HG03280 (cell line): ENCODE data around the gene CAPN8.

Experiments
- ATAC-seq: cut with Tn5 transposase; IDR thresholded peaks from one replicate; pipeline ENCODE4 v1.9.1; 2021; ENCODE audit warnings: mild to moderate bottlenecking, moderate library complexity; ENCODE audit not compliant: unreplicated experiment

CAPN8 gene

DNA sequence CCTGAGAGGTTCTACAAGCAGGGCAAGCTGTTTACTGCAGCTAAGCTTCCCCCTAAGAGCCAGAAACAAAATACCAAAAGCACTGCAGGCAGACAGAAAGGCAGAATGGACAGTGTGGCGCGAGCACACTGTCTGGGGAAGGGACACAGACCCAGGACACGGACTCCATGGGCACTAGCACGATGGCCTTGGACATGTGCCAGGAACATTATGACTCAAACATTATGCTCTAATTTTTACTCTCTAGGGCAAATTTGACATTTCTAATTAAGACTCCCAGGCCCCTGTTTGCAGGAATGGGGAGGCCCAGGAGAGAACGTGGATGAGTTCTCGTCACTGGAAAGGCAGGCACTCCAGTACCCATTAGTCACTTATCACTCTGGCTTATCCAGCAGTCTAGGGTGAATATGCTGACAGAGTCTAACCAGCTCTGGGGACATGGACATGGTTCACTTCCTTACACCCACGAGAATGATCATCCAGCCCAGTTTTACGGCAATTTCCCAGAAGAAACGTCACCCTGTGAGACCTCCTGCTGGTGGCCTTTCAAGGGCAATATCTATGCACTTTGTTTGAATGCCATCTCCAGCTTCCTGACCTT is 45.1 kb downstream of the CAPN8 start:
- ATAC-seq, result no peak

DNA sequence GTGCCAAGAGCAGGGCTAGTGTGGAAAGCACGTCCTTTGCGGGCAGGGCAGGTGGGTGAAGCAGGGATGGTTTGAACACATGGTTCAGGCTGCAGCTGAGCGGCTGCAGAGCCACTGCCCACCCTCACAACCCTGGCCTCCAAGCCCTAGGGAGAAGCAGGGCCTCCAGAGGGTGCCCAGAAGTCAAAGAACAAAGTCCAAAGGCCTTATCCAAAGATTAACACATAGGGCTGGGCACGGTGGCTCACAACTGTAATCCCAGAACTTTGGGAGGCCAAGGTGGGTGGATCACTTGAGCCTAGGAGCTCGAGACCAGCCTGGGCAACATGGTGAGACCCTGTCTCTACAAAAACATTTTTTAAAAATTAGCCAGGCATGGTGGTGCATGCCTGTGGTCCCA is 46.8 kb downstream of the CAPN8 start:
- no peak for ATAC-seq

DNA sequence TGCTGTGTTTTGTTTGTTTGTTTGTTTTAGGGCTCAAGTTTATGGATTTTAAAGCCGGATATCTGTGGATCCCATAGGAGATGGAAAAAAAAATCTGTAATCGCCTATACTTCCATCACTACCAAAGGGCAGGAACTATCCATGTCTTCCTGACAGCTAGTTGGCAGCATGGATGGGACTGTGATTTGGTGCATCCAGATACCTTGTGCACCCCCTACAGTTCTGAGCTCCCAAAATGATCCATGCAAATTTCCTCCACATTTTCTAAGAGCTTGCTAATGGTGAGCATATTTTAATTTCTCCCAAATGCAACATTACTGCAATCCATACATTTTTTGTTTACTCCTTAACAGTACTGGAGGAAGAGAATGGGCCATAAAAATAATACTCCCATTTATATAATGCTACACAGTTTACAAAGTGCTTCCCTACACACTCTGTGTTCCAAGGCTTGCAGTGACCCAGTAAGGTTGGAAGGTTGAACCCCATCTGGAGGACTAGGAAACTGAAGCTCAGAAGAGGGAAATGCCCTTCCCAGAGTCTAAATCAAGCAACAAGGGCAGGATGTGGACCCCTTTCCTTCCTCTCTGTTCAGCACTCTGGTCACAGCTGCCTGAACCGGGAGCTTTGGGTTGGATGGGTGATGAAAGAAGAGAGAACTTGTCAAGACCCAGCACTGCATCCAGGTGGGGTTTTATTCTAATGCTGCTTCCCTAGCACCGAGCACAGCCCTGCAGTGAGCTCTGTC is 48.0 kb downstream of the CAPN8 start:
- ATAC-seq, result no peak

DNA sequence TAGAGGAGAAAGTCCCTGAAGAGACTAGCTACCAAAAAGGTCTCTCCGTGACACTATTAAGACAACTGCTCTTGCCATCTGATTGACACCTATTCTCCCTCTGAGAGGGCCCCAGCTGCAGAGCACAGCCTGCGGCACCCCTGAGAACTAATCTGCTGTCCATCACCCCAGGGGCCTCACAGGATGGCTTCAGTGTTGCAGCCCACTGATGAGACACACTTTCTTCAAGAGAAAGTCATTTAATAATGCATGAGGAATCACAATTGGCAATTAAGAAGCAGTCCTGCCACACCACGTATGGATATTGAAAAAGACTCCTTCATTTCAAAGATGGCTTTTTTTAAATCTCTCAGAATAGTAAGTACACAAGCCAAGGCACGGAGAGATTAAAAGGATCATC is 48.9 kb downstream of the CAPN8 start:
- ATAC-seq, result no peak

DNA sequence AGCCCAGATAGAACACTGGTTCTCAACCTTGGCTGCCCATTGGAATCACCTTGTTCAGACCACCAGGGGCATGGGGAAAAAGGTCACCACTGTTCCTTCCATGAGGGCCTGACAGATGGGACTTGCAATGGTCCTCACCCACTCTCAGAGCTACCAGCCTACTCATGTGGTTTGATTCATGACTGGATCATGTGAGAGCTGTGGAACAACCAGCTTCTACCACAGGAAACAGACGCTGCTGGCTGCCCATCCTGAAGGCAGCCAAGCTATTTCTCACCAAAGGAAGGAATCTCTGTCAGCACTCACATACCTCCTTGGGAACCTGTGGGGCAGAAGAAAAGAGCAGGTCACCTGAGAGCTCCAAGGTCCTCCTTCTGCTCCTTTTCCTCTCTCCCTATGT is 53.6 kb downstream of the CAPN8 start:
- no peak for ATAC-seq

DNA sequence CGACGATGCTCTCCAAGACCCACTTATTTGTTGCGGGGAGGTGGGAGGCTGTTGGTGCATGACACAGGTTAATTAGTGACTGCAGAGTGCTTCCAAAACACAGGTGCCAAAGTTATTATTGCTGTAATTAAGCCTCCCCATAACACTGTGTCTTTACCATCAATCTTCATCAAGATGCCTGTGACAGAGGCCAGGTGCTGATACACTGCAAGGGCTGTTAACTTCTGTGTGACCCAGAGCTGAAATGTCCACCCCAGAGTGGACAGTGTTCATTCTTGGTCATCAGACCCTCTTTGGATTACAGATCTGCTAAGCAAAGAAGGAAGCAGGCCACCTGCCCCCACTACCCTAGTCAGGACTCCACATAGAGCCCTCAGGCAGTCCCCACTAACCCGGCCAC is 55.5 kb downstream of the CAPN8 start:
- ATAC-seq, result no peak

DNA sequence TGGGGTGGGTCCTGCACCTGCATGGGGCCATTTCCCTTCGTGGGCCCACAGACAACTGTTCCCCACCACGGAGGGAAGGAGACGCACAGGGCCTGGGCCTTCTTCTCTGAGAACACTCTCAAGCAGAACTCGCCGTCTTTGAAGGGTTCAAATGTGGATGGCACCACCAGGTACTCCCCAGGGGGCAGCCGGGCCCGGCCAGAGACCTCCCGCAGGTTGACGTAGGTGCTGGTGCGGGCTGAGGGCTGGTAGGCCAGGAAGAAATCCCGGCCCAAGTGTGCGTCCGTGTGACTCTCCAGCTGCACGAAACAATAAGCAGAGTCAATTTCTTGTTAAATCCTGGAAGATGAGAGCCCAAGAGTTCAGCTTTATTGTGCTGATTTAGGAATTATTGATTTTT is 56.4 kb downstream of the CAPN8 start:
- no peak for ATAC-seq

DNA sequence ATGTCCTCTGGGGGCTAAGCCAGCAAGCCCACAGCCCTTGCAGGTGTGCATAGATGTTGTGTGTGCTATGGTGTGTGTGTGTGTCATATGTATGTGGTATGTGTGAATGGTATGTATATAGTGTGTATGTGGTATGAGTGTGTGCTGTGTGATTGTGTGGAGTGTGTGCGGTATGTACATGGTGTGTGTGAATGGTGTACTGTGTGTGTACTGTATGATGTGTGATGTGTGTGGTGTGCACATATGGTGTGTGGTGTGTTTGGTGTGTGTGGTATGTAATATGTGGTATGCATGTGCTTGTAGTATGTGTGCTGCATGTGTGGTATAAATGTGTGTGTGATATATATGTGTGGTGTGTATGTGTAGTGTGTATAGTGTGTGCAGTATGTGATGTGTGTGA is 107.0 kb downstream of the CAPN8 start:
- ATAC-seq, result no peak

DNA sequence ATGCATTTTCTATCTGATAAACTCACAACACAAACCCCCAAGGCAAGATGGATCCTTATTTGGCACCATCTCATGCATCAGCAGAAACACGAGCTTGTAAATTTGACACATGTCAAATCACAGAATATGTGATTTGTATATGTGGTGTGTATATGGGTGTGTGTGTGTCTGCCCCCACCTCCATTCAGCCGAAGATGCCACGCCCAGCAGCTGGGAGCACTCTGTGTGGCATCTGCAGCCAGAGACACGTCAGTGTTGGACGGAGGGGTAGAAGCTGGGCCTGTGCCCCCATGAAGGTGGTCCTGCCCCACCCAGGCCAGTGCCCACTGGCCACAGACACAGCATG is 108.4 kb downstream of the CAPN8 start:
- ATAC-seq, result no peak

DNA sequence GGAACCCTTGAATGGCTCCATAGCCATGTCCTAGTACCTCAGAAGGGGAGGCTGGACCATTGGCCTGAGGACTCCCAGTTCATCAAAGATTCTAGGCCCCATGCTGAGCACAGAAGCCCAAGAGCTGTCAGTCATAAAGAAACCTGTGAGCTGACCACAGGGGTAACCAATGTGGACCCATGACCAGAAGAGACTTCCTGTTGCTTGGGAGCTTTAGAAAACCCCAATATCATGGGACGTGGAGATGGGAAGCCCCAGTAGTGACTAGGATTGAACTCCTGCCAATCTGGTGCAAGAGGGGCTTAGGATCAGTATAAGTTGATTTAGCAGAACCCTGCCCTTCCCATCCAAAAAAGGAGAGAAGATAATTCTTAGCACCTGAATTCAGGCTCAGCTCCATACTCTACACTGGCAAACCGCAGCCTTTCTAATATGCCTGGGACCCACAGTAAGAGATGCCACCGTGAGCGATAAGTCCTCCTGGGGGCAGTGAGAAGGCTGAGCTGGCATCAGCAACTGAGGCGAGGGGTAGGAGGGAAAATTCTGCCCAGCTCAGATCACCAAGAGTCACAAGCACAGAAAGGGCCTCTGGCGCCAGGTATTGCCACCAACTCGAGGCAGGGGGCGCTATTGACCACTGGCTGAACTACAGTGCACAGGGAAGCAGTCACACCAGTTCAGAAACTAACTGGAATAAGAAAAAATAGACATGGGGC is 108.9 kb downstream of the CAPN8 start:
- ATAC-seq, result peak; percentile 78

DNA sequence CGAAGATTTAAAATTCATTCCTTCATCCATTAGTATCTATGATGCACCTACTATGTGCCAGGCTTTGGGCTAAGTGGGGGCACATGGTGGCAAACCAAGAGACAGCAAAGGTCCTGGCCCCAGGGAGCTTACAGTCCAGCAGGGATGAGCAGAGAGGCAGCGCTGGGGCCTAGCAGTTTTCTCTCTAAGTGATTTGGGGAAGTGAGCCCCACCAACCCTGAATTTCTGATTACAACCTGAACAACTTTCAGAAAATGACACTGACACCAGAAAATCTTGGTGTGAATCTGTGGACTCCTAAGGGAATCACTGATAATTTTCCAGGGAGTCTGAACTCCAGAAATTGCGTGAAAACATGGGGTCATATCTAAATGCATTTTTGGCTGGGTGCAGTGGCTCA is 111.5 kb downstream of the CAPN8 start:
- ATAC-seq, result no peak

DNA sequence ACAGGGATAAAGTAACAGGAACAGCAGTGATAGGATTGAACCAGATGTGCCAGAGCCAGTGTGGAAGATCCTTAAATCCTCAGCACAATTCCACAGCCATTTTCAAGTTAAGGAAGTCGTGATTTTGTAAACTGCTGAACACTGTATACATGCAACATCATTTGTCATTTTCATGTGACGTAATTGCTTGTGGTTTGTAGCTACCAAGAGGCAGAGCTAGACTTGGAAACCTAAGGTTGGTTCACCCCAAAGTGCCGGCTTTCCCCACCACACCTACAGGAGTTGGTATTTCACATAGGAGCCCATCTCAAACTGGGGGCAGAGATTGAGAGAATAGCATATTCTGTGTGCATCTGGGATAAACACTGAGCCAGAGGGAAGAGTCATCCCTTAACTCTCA is 113.9 kb downstream of the CAPN8 start:
- no peak for ATAC-seq

DNA sequence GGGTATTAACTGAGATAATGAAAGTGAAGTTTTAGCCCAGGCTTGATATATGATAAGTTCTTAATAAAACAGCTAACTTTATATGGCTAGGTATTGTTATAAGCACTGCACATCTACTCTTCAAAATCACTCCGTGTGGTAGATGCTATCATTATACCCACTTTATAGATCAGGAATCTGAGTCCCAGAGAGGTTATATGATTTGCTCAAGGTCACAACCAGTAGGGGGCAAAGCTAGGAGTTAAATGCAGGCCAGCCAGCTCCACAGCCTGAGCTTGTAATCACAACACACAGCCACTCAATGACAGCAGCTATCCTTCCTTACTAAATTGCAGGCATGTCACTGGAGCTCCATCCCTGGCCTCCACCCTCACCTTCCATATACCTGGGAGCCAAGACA is 115.8 kb downstream of the CAPN8 start:
- ATAC-seq, result no peak

DNA sequence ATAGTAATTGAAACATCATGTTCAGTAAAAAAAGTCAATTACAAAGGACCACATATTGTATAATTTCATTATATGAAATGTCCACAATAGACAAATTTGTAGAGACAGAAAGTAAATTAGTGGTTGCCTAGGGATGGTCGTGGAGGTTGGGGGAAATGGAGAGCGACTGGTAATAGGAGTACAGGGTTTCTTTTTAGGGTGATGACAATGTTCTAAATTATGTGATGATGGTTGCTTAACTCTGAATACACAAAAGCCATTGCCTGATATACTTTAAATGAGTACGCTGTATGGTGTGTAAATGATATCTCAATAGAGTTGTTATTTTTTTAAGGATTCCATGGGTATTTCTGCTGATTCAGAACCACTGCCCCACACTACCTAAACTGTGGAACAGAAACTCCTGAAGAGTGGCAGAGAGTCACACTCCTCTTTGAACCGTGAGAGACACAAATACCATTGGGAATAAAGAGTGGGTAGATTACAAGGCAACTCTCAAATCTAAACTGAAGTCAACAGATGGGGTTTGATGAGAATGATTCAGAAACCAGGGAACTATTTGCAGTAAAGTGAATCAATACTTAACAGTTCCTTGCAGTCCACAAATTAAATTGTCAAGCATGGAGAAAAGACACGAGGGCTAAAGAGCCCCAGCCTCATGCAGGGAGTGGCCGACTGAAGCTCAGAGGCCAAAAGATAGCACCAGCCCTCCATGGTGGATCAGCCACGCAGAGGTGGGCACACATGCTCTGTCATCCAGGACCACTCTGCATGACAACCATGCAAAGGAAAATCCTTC is 118.0 kb downstream of the CAPN8 start:
- no peak for ATAC-seq

DNA sequence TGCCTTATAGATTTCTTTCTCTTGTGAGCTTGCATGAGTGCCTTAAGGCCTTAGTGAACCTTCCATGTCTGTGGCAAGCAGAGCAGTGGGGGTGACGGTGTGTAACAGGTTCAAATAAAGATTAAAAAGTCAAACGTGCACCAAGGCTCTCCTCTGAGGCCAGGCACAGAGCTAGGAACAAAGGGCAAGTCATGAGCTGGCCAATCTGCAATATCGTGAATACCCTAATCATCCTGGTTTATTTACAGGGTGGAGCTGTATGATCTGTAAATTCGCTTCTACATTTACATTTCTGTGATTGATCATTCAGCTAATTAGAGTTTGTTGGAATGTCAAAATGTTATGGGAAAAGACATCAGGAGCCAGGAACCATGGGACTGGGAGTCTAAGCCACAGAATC is 120.2 kb downstream of the CAPN8 start:
- no peak for ATAC-seq

DNA sequence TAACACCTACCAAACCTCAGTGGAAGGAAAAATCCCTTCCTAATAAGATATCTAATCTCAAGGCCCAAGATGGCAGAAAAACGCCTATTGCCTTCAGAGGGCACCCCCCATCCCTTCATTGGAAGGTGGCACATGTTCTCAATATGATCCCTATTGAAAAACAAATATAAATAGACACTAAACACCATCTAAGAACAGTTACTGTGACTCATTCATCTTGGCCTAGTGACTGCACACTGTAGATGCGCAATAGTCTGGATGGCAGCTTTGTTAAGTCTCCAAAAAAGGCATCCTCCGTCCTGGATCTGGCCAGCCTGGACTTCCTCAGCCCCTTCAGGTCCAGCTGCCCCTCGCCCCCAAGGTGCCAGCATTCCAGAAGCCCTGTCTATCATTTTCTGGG is 121.9 kb downstream of the CAPN8 start:
- ATAC-seq, result no peak

DNA sequence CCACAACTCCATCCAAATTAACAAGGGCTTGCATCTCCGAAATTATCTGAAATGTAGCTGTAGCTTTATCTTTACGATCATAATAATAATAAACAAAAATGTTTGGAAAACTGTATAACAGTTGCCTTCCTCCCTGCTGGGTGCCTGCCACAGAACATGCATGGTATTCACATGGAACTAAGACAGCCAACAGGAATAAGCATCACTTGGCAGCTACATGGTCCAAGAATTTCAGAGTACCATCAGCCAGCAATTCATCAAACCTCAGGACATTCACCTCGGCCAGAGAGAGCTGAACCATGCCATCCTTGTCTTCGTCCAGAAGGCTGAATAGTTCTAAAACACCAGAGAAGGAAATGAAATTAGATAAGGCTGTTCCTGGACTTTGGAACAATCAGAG is 122.7 kb downstream of the CAPN8 start:
- no peak for ATAC-seq

DNA sequence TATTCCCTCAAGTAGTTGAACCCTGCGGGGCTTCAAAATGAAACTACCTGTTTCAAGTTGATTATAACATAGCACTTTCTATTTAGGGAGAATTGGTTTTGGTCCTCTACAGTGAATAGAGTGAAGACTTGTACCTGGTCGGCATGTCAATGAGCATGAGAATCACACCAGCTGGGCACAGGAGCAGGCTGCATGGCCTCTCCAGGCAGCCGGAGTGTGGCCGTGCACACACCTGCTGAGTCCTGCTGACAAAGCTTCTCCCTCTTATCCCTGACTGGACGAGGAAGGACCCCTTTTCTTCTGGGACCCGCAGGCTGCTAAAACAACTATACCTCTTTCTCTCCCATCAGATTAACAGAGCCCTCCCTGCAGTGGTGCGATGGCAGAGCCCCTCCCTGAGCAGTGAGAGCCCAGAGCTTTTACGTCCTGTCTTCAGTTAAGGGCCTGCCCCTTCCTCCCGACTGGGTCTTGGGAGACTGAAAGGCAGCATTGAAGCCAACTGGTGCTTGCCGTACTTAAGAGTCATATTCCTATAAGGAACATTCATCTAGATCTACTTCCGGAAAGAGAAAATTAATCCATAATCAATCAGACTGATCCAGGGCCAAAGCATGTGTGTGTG is 124.9 kb downstream of the CAPN8 start:
- no peak for ATAC-seq

DNA sequence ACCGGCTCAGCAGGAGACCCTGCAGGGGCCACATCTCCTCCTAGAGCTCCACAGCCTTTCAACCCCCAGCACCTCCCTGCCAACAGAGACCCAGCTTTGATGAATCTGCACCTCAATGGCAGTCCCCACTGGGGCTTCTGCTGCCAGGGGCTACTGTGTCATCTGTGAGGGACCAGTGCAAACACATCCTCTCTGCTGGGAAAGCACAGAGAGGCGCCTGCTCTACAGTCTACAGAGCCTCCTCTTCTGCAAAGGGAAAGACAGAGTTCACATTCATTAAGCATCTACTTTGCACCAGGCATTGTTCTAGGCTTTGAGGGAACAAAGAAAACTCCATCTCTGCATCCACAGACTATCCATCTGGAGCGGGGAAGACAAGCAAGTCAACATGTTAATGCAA is 125.8 kb downstream of the CAPN8 start:
- ATAC-seq, result no peak

DNA sequence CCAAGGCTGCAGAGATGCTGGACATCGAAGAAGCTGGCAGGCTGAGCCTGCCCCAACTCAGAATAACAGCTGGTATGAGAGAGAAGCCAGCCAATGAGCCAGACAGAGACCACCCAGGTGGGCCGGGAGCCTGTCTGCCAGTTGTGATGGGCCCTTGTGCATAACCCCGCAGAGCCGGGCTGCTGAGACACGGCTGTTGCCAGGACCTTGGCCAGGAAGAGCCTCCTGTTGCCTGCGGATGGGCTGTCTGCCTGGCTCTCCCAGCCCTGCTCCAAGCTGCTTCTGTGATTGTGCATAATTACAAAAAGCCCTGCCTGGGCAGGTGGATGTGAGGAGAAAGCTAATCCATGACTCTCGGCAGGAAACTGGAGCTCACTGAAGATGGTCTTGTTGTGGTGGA is 126.5 kb downstream of the CAPN8 start:
- ATAC-seq, result no peak

DNA sequence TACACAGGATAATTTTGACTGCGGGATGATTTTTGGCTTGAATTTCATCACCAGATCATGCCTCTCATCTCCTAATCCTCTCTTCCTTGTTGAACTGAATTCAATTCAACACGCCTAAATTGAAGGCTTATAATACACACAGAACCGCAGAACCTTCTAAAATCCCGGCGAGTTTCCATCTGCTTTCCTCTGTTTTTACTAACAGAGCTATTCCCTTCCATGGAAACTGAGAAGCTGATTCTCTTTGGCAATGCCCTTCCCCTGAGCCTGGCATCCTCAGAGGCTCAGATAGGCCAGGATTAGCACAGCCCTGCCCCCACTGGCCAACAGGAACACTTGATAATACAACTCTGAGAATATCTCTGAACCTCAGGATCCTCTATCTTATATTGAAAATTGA is 130.2 kb downstream of the CAPN8 start:
- ATAC-seq, result no peak
